ENCODE measurements around the gene APOL1.

The APOL1 gene

GRCh38 chr22:36294801-36295200 is 41.9 kb downstream of the APOL1 start:
- no peak overlapping the region for H3K4me3 ChIP-seq (ENCODE audit: low read depth, low read length)
- DNase-seq (ENCODE audit: low read depth): no peak
- TF ChIP-seq CTCF (IDR thresholded peaks at IDR 0.05; ENCODE audit: low read depth, low read length) (no peak), POLR2A (IDR thresholded peaks at IDR 0.05; ENCODE audit: extremely low read depth, insufficient read length) (no peak), MAX (IDR thresholded peaks at IDR 0.05; ENCODE audit: low read depth, low read length) (no peak), MYC (IDR thresholded peaks at IDR 0.05; ENCODE audit: low read depth, low read length) (no peak)

- H3K4me3 ChIP-seq (ENCODE audit: low read depth, low read length): no peak overlapping the region
- DNase-seq (ENCODE audit: low read depth): no peak
- TF ChIP-seq CTCF (IDR thresholded peaks at IDR 0.05; ENCODE audit: low read depth, low read length) (no peak), MAX (IDR thresholded peaks at IDR 0.05; ENCODE audit: low read depth, low read length) (no peak), POLR2A (IDR thresholded peaks at IDR 0.05; ENCODE audit: extremely low read depth, insufficient read length) (no peak), MYC (IDR thresholded peaks at IDR 0.05; ENCODE audit: low read depth, low read length) (no peak)
These were observed 42.3 kb downstream of the APOL1 start for GRCh38 chr22:36295247-36295646.

GRCh38 chr22:36296690-36297089 is 43.8 kb downstream of the APOL1 start:
- H3K4me3 ChIP-seq (ENCODE audit: low read depth, low read length): no peak overlapping the region
- TF ChIP-seq CTCF (IDR thresholded peaks at IDR 0.05; ENCODE audit: low read depth, low read length) (no peak), MAX (IDR thresholded peaks at IDR 0.05; ENCODE audit: low read depth, low read length) (no peak), MYC (IDR thresholded peaks at IDR 0.05; ENCODE audit: low read depth, low read length) (no peak), POLR2A (IDR thresholded peaks at IDR 0.05; ENCODE audit: extremely low read depth, insufficient read length) (no peak)
- no peak for DNase-seq (ENCODE audit: low read depth)

GRCh38 chr22:36297568-36297967 is 44.6 kb downstream of the APOL1 start:
- DNase-seq (ENCODE audit: low read depth): no peak
- no peak overlapping the region for H3K4me3 ChIP-seq (ENCODE audit: low read depth, low read length)
- TF ChIP-seq MAX (IDR thresholded peaks at IDR 0.05; ENCODE audit: low read depth, low read length) (no peak), CTCF (IDR thresholded peaks at IDR 0.05; ENCODE audit: low read depth, low read length) (no peak), POLR2A (IDR thresholded peaks at IDR 0.05; ENCODE audit: extremely low read depth, insufficient read length) (no peak), MYC (IDR thresholded peaks at IDR 0.05; ENCODE audit: low read depth, low read length) (no peak)

- no peak overlapping the region for H3K4me3 ChIP-seq (ENCODE audit: low read depth, low read length)
- DNase-seq (ENCODE audit: low read depth): no peak
- no peak for TF ChIP-seq MYC (IDR thresholded peaks at IDR 0.05; ENCODE audit: low read depth, low read length)
- no peak for TF ChIP-seq MAX (IDR thresholded peaks at IDR 0.05; ENCODE audit: low read depth, low read length)
- TF ChIP-seq CTCF (IDR thresholded peaks at IDR 0.05; ENCODE audit: low read depth, low read length): no peak
- no peak for TF ChIP-seq POLR2A (IDR thresholded peaks at IDR 0.05; ENCODE audit: extremely low read depth, insufficient read length)
These were observed 45.2 kb downstream of the APOL1 start for GRCh38 chr22:36298118-36298517.

- DNase-seq (ENCODE audit: low read depth): no peak
- H3K4me3 ChIP-seq (ENCODE audit: low read depth, low read length): no peak overlapping the region
- TF ChIP-seq POLR2A (IDR thresholded peaks at IDR 0.05; ENCODE audit: extremely low read depth, insufficient read length) (no peak), CTCF (IDR thresholded peaks at IDR 0.05; ENCODE audit: low read depth, low read length) (no peak), MAX (IDR thresholded peaks at IDR 0.05; ENCODE audit: low read depth, low read length) (no peak), MYC (IDR thresholded peaks at IDR 0.05; ENCODE audit: low read depth, low read length) (no peak)
These were observed 45.7 kb downstream of the APOL1 start for GRCh38 chr22:36298601-36299000.

Data from NB4 (cell line).